CD4-positive, alpha-beta T cell treated with Interleukin-4 for 1 hour (primary cell): ENCODE data around the gene PLCB1.

ENCODE experiments used
- DNase-seq, 2 donors: peaks; one replicate each; pipeline ENCODE4 v3.0.0-alpha.2; 2020 to 2022

Gene PLCB1

DNA sequence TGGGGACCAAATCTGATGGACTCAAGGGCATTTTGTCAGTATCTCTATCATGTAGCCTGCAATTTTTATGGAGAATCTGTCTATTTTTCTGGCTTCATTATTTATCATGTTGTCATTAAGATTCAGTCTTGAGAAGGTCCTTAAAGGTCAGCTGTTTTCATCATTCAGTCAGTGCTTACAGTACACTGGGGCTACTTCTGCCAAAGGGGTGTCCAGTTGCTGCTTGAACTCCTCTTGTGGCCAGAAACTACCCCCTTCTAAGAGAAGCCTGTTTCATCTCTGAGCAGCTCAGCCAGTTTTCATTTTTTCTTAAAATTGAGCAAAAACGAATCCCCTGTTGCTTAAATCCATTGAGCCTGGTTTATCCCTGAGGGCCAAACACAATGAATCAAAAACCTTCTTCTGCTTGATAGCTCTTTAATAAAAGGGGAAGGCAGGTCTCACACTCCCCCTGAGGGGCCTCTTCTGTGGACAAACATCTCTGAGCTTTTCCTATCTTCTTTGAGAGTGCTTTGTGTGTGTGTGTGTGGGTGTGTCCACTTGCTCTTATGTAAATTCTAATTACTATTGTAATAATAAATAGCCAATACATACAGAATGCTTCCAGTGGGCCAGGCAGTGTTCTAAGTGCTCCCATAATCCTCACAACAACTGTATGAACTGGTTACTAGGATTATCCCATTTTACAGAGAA lies 172.2 kb downstream of the PLCB1 start:
- no peak for DNase-seq

DNA sequence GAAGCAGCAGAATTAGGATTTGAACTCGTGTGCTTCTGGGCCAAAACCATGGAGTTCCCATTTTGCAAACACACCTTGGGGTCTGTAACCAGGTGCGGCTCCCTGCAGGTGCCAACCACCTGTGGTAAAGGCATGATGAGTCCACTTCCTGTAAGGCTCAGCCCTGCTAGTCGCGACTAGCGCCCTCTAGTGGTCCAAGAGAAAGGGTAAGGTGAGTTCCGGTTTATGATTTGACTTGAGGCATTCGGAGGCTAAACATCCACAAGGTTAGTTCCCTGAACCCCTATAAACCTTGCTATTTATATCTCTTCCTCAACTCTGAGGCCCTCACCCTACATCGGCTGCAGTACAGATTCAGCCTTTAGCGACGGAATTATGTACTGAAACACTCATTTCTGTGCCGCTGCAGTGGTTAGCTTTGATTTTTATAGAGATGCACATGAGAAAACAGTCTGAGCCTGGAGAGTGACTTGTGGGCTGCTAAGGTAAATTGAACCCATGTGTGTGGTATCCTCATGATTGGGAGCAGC lies 173.4 kb downstream of the PLCB1 start:
- DNase-seq: peak; percentile 76 to 80

DNA sequence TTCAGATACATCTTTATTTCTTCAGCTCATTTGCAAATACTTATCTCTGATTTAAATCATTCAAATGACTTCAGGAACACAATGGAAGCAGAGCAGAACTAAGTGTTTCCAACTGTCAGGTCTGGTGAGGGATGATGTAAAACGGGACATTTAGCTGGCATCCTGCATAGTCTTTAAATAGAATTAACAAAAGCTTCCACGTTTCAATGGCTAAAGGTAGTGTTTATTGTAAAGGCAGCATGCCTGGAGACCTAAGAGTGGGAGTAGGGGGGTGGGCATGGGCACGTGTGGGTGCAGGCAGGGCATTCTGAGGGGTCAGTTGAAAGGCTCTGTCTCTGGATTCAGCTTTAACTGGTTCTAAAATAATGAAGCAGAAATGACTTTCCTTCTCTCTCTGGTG lies 174.9 kb downstream of the PLCB1 start:
- no peak for DNase-seq

GRCh38 chr20:8309634-8310033 lies 177.6 kb downstream of the PLCB1 start:
- no peak for DNase-seq

GRCh38 chr20:8310618-8311017 lies 178.6 kb downstream of the PLCB1 start:
- no peak for DNase-seq

- DNase-seq: no peak
Measured at GRCh38 chr20:8313073-8313472, 181.0 kb downstream of the PLCB1 start.

DNA sequence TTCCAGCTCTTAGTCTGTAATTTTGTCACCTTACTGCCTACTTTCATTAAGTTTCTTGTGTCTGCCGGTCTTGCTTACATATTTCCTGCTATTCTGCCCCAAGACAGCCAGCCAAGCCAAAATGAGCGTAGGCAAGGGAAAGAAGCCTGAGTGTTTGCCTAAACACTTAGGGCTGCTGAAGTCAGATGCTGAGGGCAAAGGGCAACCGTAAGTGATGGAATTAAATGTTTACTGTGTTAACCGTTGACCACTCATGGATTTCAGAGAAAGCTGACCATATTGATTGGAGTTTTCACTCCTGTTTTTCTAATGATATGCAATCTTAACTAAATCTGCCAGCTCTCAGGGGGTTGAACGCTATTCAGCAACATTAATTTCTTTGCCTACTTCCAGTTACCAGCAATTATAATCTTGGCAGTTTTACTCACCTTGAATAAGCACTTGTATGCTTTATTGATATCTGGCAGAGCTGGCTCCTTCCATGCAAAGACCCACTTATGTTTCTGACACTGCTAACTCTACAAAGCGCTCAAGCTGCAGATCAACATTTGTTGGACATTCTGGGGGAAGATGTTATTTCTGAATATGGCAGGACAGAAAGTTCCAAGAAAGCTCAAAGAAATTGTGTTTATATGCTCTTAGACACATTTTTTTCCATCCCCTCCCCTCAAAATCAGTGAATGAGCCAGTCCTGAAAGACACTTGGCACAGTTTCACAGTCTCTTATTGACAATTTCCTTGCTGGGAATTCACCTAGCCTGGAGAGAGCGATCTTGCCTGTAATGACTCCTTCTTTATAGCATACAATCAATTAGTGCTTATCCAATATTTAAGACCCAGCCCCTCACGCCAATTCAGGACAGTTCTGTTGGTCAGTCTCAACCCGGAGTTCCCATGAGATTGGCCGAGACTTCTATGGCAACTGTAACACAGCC lies 183.8 kb downstream of the PLCB1 start:
- DNase-seq: no peak

DNA sequence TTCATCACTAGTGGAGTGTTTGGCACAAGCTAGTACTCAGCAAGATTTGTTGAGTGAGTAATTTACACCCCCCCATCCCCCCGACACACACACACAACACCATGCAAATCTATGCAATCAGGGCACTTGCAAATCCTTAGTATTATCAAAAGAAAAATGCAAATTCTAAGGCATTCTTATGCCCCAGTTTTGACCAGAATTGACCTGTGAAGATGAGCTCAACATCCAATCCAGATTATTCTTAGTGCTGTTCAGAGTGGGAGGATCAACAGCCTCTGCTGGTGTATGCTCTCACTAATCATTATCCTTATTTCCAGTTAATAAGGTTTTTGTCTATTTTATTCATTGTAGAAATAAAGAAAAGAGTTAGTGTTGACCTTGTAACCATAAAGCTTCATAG lies 185.4 kb downstream of the PLCB1 start:
- DNase-seq: no peak

DNA sequence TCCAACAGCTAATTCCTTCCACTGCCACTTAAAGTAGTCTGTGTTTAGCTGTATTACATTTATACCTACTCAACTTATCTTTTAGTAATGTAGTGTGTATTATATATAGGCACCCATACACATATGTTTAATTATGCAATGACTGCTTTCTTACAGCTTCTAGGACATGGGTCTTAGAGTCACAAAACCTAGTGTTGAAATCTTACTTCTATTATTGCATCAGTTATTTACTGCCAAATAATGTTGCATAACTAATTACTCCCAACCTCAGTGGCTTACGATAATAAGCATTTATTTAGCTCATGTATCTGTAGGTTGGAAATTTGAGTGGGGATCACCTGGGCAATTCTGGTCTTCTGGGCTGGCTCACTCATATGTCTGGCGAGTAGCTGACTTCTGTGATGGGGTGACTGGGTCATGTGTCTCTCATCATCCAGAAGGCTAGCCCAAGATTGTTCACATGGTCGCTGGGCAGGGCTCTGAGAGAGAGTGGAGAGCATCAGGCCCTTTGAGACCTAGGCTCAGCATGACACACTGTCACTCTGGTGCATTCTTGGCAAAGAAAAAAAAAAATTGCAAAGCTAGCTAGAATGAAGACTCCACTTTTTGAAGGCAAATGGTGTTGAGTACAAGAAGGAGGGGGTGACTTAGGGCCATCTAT lies 187.0 kb downstream of the PLCB1 start:
- DNase-seq: no peak

GRCh38 chr20:8320306-8320705 lies 188.2 kb downstream of the PLCB1 start:
- DNase-seq: no peak

DNA sequence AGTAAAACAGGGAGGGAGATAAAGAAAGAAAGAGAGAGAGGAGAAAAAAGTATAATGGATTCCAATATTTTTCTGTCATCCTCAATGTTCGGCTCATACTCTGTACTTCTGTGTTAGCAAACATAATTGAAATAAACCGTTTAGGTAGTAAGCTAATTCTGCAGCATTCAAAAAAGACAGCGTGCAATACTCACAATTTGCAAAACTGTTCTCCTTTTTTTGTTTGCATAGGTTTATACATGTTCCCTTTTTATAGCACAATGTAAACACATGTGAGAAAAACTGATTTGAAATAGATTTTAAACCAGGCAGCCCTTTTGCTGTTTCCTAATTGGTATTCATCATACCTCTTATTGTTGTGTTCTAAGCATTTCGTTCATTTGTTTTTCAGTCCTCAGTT lies 188.9 kb downstream of the PLCB1 start:
- DNase-seq: no peak

DNA sequence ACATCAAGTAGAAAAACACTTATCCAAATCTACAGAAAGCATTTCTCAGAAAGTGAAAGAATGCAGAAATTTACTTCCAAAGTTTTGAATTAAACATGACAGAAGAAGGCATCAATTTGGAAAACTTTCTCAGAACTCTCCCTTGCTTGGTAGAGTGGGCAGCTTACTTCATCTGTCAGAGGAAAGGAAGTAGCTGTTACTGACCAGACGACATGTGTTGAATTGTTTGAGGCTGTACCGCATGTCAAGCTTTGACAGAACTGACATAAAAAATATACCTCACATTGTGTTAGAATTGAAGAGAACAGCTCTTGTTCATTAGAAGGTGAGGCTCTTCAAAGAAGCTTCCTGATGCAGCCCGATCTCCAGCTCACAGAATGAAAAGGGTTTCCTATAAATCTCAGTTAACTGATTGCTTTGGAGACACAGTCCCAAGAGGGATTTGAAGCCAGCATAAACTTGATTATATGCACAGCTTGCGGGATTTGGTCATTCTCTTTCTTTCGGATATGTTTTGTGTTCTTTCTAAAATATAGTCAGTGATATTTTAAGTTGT lies 190.7 kb downstream of the PLCB1 start:
- no peak for DNase-seq

DNA sequence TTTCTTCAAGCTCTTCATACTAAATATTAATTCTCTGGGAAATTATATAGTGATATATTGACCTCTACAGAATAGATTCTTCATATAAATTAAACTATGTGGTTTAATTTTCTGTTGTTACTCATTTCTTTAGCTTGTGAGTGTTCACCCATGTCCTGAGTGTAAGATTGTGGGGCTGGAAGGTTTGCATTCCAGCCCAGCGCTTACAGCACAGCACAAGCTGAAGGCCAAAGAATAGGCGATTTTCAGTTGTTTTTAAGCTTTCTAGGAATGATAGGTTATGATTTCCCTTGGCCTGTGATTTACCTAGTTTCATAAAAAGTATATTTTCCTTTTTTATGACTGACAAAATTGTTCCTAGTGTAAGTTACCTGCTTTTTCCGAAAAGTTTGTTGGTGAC lies 194.1 kb downstream of the PLCB1 start:
- DNase-seq: no peak

- DNase-seq: no peak
Measured at GRCh38 chr20:8326899-8327298, 194.8 kb downstream of the PLCB1 start.

DNA sequence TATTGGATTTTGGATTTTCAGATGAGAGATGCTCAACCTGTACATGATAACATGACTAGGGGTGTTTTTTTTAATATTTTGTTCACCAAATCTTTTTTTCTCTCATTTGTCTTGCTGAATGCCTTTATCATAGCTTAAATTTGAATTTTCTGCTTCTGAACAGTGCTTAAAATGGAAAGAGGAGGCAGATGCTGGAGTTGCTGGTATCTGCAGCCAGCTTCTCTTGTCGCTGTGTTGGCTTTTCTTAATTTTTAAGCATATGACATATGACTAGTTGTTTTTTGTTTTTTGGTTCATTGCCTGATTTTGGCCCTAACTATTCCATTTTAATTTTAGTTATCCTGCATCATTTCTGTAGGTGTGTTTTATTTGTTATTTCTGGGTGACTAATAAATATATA lies 196.1 kb downstream of the PLCB1 start:
- no peak for DNase-seq

- DNase-seq: no peak
Measured at GRCh38 chr20:8330319-8330784, 198.3 kb downstream of the PLCB1 start.

- DNase-seq: no peak
Measured at GRCh38 chr20:8330785-8331695, 199.0 kb downstream of the PLCB1 start.

- DNase-seq: no peak
Measured at GRCh38 chr20:8331740-8332412, 199.8 kb downstream of the PLCB1 start.

- DNase-seq: no peak
Measured at GRCh38 chr20:8334641-8335040, 202.6 kb downstream of the PLCB1 start.

- DNase-seq: no peak
Measured at GRCh38 chr20:8335059-8335458, 203.0 kb downstream of the PLCB1 start.

GRCh38 chr20:8335495-8336195 lies 203.6 kb downstream of the PLCB1 start:
- no peak for DNase-seq
